ENCODE results near the gene EHD3.

GRCh38 chr2:31237348-31238017 lies 3.5 kb downstream of the EHD3 start:
- no peak for TF ChIP-seq POLR2A (IDR thresholded peaks at IDR 0.05)
- no peak for TF ChIP-seq CTCF (IDR thresholded peaks at IDR 0.05)

All from testis (tissue), 2 donors.